ENCODE results near the gene FBXL12.

DNA sequence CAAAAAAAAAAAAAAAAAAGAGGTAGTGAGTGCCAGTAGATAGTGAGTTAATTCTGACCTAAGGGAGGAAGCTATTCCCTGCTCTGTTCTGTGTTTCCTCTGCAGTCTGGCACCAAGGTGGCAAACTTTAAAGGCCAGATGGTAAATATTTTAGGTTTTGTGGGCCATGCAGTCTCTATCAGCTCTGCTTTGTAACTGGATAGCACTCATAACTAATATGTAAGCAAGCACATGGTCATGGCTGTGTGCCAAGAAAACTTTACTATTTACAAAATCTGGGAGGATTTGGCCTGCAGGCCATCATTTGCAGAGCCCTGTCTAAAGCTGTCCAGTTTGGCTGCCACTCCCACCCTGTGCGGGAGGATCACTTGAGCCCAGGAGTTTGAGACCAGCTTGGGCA lies 20.5 kb upstream of the FBXL12 start:
- TF ChIP-seq, protein P1, sequence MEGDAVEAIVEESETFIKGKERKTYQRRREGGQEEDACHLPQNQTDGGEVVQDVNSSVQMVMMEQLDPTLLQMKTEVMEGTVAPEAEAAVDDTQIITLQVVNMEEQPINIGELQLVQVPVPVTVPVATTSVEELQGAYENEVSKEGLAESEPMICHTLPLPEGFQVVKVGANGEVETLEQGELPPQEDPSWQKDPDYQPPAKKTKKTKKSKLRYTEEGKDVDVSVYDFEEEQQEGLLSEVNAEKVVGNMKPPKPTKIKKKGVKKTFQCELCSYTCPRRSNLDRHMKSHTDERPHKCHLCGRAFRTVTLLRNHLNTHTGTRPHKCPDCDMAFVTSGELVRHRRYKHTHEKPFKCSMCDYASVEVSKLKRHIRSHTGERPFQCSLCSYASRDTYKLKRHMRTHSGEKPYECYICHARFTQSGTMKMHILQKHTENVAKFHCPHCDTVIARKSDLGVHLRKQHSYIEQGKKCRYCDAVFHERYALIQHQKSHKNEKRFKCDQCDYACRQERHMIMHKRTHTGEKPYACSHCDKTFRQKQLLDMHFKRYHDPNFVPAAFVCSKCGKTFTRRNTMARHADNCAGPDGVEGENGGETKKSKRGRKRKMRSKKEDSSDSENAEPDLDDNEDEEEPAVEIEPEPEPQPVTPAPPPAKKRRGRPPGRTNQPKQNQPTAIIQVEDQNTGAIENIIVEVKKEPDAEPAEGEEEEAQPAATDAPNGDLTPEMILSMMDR (conservative IDR thresholded peaks at IDR 0.05), result no peak
- TF ChIP-seq ZFX (IDR thresholded peaks at IDR 0.05), result no peak
